Activated CD4-positive, alpha-beta memory T cell treated with anti-CD3 and anti-CD28 coated beads for 36 hours (primary cell): Measurements from ENCODE around the gene SFR1. TPM values are rescaled to one million over a fixed set of nuclear protein-coding genes. Genes with fewer than 3 reads are reported as not detected.
A peak's percentile ranks its signal among the peaks of the same experiment; 100 is the strongest.

ENCODE experiments used
- CTCF ChIA-PET: fragments of 350-600 bp; sonication (Branson Sonifier 250); formaldehyde crosslinking; loops from one replicate; lab custom pipeline; 2021; ENCODE audit warnings: antibody characterized with exemption, inconsistent platforms; lab: Charles Lee
- POLR2A ChIA-PET: fragments of 350-600 bp; sonication (Branson Sonifier 250); formaldehyde crosslinking; loops from one replicate; lab custom pipeline; 2021; ENCODE audit warnings: antibody characterized with exemption; lab: Charles Lee
- DNase-seq: peaks from one replicate; pipeline ENCODE4 v3.0.0-alpha.2; 2020
- H3K27ac Mint-ChIP-seq: one replicate; pipeline ENCODE4 v1.8.0; 2021; ENCODE audit warnings: mixed read lengths
- H3K27me3 Mint-ChIP-seq: one replicate; pipeline ENCODE4 v1.8.0; 2021; ENCODE audit warnings: mixed read lengths
- H3K36me3 Mint-ChIP-seq: one replicate; pipeline ENCODE4 v1.8.0; 2021; ENCODE audit warnings: mixed read lengths
- H3K4me1 Mint-ChIP-seq: one replicate; pipeline ENCODE4 v1.8.0; 2021; ENCODE audit warnings: low read depth, mixed read lengths
- H3K4me3 Mint-ChIP-seq: one replicate; pipeline ENCODE4 v1.8.0; 2021; ENCODE audit warnings: mild to moderate bottlenecking, mixed read lengths
- H3K9me3 Mint-ChIP-seq: one replicate; pipeline ENCODE4 v1.8.0; 2021; ENCODE audit warnings: mixed read lengths
- intact Hi-C: fragments of 100-400 bp; cut with micrococcal nuclease; formaldehyde crosslinking; loops from one replicate; pipeline ENCODE4 v1.15.1; 2023
- total RNA-seq, 2 experiments: library from RNA; stranded (reverse); gene quantifications; one replicate each; pipeline ENCODE4 v1.2.3, GENCODE V29; 2021

Gene SFR1
- total RNA-seq, 2 experiments from 2014 or later: 16.8 to 19.2 TPM

- no peak for DNase-seq
- H3K4me3 Mint-ChIP-seq: no peak overlapping the region
- H3K9me3 Mint-ChIP-seq: no peaks in the 10 kb centered on the region
- CTCF ChIA-PET: interaction anchor here (1.4 to 2.3 kb wide), 3 partner anchors 11 to 397 kb away, joined by 3 to 10 read pairs (median 3); partner anchors contain the start of gene SFR1
- H3K27ac Mint-ChIP-seq: no peak overlapping the region
- POLR2A ChIA-PET: interaction anchor here (1.3 to 2.2 kb wide), 2 partner anchors 10 to 12 kb away, joined by 6 to 7 read pairs; partner anchors contain the start of gene SFR1
- peaks cover 9% of the 10 kb centered on the region for H3K4me1 Mint-ChIP-seq
- no peaks in the 10 kb centered on the region for H3K36me3 Mint-ChIP-seq
- intact Hi-C loops: loop anchor here (1.0 kb wide), 1 partner anchor 11 kb away; no protein-coding TSS in a partner anchor
- H3K27me3 Mint-ChIP-seq: peaks cover 8% of the 10 kb centered on the region
These were observed 11.9 kb upstream of the SFR1 start for GRCh38 chr10:104109908-104110662.

- Mint-ChIP-seq H3K27me3 (peaks cover 8% of the 10 kb centered on the region), H3K4me3 (no peak overlapping the region), H3K27ac (no peak overlapping the region), H3K36me3 (no peaks in the 10 kb centered on the region), H3K4me1 (peaks cover 9% of the 10 kb centered on the region), H3K9me3 (no peaks in the 10 kb centered on the region)
- ChIA-PET CTCF (no interaction called here), POLR2A (no interaction called here)
- intact Hi-C loops: no loop called here
- no peak for DNase-seq
These were observed 8.5 kb upstream of the SFR1 start for GRCh38 chr10:104113376-104113956.

- ChIA-PET CTCF (no interaction called here), POLR2A (no interaction called here)
- intact Hi-C loops: no loop called here
- DNase-seq: no peak
- H3K9me3 Mint-ChIP-seq: no peaks in the 10 kb centered on the region
- no peaks in the 10 kb centered on the region for H3K36me3 Mint-ChIP-seq
- peaks cover 18% of the 10 kb centered on the region for H3K4me1 Mint-ChIP-seq
- no peaks in the 10 kb centered on the region for H3K27me3 Mint-ChIP-seq
- H3K4me3 Mint-ChIP-seq: no peak overlapping the region
- no peak overlapping the region for H3K27ac Mint-ChIP-seq
These were observed 4.1 kb upstream of the SFR1 start for GRCh38 chr10:104117839-104118323.

- Mint-ChIP-seq H3K36me3 (peaks cover 5% of the 10 kb centered on the region), H3K9me3 (no peaks in the 10 kb centered on the region), H3K4me1 (peaks cover 28% of the 10 kb centered on the region), H3K27ac (peak overlapping the region; percentile 34), H3K4me3 (no peak overlapping the region), H3K27me3 (no peaks in the 10 kb centered on the region)
- CTCF ChIA-PET: interaction anchor here (1.0 to 5.9 kb wide), 5 partner anchors 10 to 407 kb away, joined by 3 to 68 read pairs (median 6); no protein-coding TSS in a partner anchor
- POLR2A ChIA-PET: interaction anchor here (1.0 to 2.7 kb wide), 3 partner anchors 10 to 148 kb away, joined by 3 to 20 read pairs (median 6); partner anchors contain the start of gene GSTO2
- intact Hi-C loops: loop anchor here (2.0 to 5.0 kb wide), 6 partner anchors 91 to 423 kb away; partner anchors contain the start of gene STN1
- no peak for DNase-seq
These were observed 2.0 kb upstream of the SFR1 start for GRCh38 chr10:104119996-104120395.

GRCh38 chr10:104120512-104120902, 1.5 kb upstream of the SFR1 start:
- POLR2A ChIA-PET: interaction anchor here (0.7 to 2.7 kb wide), 11 partner anchors 10 to 442 kb away, joined by 3 to 20 read pairs (median 9); partner anchors contain the start of genes GSTO1, GSTO2, SLK and STN1
- Mint-ChIP-seq H3K27me3 (no peaks in the 10 kb centered on the region), H3K9me3 (no peaks in the 10 kb centered on the region), H3K4me1 (peaks cover 32% of the 10 kb centered on the region), H3K27ac (peak overlapping the region; percentile 97), H3K36me3 (peaks cover 9% of the 10 kb centered on the region), H3K4me3 (peak overlapping the region; percentile 90)
- intact Hi-C loops: loop anchor here (2.0 to 5.0 kb wide), 6 partner anchors 92 to 423 kb away; partner anchors contain the start of gene STN1
- CTCF ChIA-PET: interaction anchor here (0.7 to 5.9 kb wide), 14 partner anchors 11 to 424 kb away, joined by 3 to 68 read pairs (median 6); partner anchors contain the start of genes CFAP58 and SLK
- no peak for DNase-seq

GRCh38 chr10:104120903-104121484, 977 bp upstream of the SFR1 start:
- ChIA-PET CTCF (interaction anchor here (0.6 to 5.9 kb wide), 23 partner anchors 11 to 425 kb away, joined by 3 to 68 read pairs (median 4); partner anchors contain the start of genes CFAP58, GSTO1 and SLK), POLR2A (interaction anchor here (0.6 to 2.7 kb wide), 19 partner anchors 10 to 894 kb away, joined by 3 to 20 read pairs (median 6); partner anchors contain the start of genes GSTO1, GSTO2, SLK and STN1)
- Mint-ChIP-seq H3K27ac (peak overlapping the region; percentile 97), H3K4me3 (peak overlapping the region; percentile 90), H3K9me3 (no peaks in the 10 kb centered on the region), H3K4me1 (peaks cover 32% of the 10 kb centered on the region), H3K27me3 (no peaks in the 10 kb centered on the region), H3K36me3 (peaks cover 9% of the 10 kb centered on the region)
- intact Hi-C loops: loop anchor here (1.0 to 5.0 kb wide), 11 partner anchors 11 to 424 kb away; partner anchors contain the start of genes GSTO2, SLK and STN1
- DNase-seq: peak; percentile 92

GRCh38 chr10:104122225-104123107, 495 bp downstream of the SFR1 start:
- Mint-ChIP-seq H3K27ac (peak overlapping the region; percentile 97), H3K36me3 (peaks cover 16% of the 10 kb centered on the region), H3K4me1 (peaks cover 38% of the 10 kb centered on the region), H3K4me3 (peak overlapping the region; percentile 90), H3K9me3 (no peaks in the 10 kb centered on the region), H3K27me3 (no peaks in the 10 kb centered on the region)
- DNase-seq: no peak
- ChIA-PET POLR2A (interaction anchor here (0.6 to 2.7 kb wide), 19 partner anchors 9 to 237 kb away, joined by 3 to 20 read pairs (median 6); partner anchors contain the start of genes GSTO1, GSTO2, ITPRIP and SLK), CTCF (interaction anchor here (0.7 to 5.9 kb wide), 23 partner anchors 10 to 410 kb away, joined by 3 to 68 read pairs (median 4); partner anchors contain the start of genes CFAP43, CFAP58, GSTO1 and SLK)
- intact Hi-C loops: loop anchor here (5.0 kb wide), 2 partner anchors 140 to 425 kb away; no protein-coding TSS in a partner anchor

GRCh38 chr10:104123397-104123796, 1.4 kb downstream of the SFR1 start:
- ChIA-PET POLR2A (interaction anchor here (1.3 kb wide), 1 partner anchor 154 kb away, joined by 3 read pairs; no protein-coding TSS in a partner anchor), CTCF (interaction anchor here (1.0 to 5.9 kb wide), 6 partner anchors 11 to 237 kb away, joined by 3 to 68 read pairs (median 4); no protein-coding TSS in a partner anchor)
- intact Hi-C loops: loop anchor here (5.0 kb wide), 2 partner anchors 141 to 426 kb away; no protein-coding TSS in a partner anchor
- H3K9me3 Mint-ChIP-seq: no peaks in the 10 kb centered on the region
- peak overlapping the region; percentile 23 for H3K27ac Mint-ChIP-seq
- DNase-seq: no peak
- peaks cover 41% of the 10 kb centered on the region for H3K4me1 Mint-ChIP-seq
- peak overlapping the region; percentile 90 for H3K4me3 Mint-ChIP-seq
- no peaks in the 10 kb centered on the region for H3K27me3 Mint-ChIP-seq
- H3K36me3 Mint-ChIP-seq: peaks cover 16% of the 10 kb centered on the region

GRCh38 chr10:104127411-104127810, 5.4 kb downstream of the SFR1 start:
- CTCF ChIA-PET: interaction anchor here (1.0 kb wide), 1 partner anchor 48 kb away, joined by 3 read pairs; no protein-coding TSS in a partner anchor
- POLR2A ChIA-PET: no interaction called here
- intact Hi-C loops: no loop called here
- DNase-seq: peak; percentile 24
- peaks cover 1% of the 10 kb centered on the region for H3K27me3 Mint-ChIP-seq
- no peaks in the 10 kb centered on the region for H3K9me3 Mint-ChIP-seq
- H3K4me1 Mint-ChIP-seq: peaks cover 26% of the 10 kb centered on the region
- no peak overlapping the region for H3K27ac Mint-ChIP-seq
- no peak overlapping the region for H3K4me3 Mint-ChIP-seq
- H3K36me3 Mint-ChIP-seq: peaks cover 16% of the 10 kb centered on the region

- intact Hi-C loops: no loop called here
- POLR2A ChIA-PET: no interaction called here
These were observed 6.2 kb downstream of the SFR1 start for GRCh38 chr10:104128214-104128613.

More at GRCh38 chr10:104128214-104128613, 6.2 kb downstream of the SFR1 start:
- peaks cover 16% of the 10 kb centered on the region for H3K36me3 Mint-ChIP-seq
- CTCF ChIA-PET: no interaction called here
- no peak overlapping the region for H3K4me3 Mint-ChIP-seq
- H3K27me3 Mint-ChIP-seq: peaks cover 6% of the 10 kb centered on the region
- peaks cover 20% of the 10 kb centered on the region for H3K4me1 Mint-ChIP-seq
- H3K9me3 Mint-ChIP-seq: no peaks in the 10 kb centered on the region
- H3K27ac Mint-ChIP-seq: no peak overlapping the region
- no peak for DNase-seq
